ENCODE data around the gene MRPL24. TPM values are rescaled to one million over a fixed set of nuclear protein-coding genes. Genes with fewer than 3 reads are reported as not detected.

The MRPL24 gene
- total RNA-seq, 2 experiments from 2014 or later, result 11.7 to 11.9 TPM

DNA sequence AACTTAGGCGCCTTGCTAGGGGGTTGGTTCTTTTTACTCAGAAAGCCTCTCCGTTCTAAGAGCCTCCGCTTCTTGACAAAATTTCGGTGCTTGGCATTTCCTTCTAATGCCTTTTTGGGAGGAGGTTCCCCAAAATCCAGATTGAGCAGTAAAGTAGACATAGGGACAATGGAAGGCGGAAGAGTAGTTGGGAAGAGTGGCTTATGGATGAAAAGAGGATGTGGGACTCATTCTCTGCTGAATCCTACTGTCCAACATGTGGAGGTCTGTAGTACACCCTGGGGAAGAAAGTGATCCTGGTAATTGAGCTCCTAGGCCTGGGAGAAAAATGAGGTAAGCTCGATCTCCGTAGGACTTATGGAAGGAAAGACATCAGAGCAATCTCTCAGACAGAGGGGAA, 13.4 kb downstream of the MRPL24 start:
- Histone ChIP-seq H3K4me1 (ENCODE audit: insufficient read depth, low read length) (peaks cover 52% of the 10 kb centered on the region), H3K27ac (ENCODE audit: low read depth in 1 of 2, low read length in 2 of 2) (peak overlapping the region; percentile 88 to 98), H3K9me3 (ENCODE audit: control insufficient read depth in 1 of 2, insufficient read depth in 1 of 2, low read length in 2 of 2) (no peaks in the 10 kb centered on the region), H3K4me3 (ENCODE audit: low read length) (peak overlapping the region; percentile 99), H3K36me3 (ENCODE audit: insufficient read depth, low read length) (peaks cover 37% of the 10 kb centered on the region), H3K27me3 (ENCODE audit: control insufficient read depth in 1 of 2, insufficient read depth in 2 of 2, low read length in 2 of 2) (no peaks in the 10 kb centered on the region)
- Mint-ChIP-seq H3K4me3 (no peak overlapping the region), H3K27me3 (no peaks in the 10 kb centered on the region), H3K4me1 (ENCODE audit: low read depth) (peaks cover 30% of the 10 kb centered on the region), H3K36me3 (ENCODE audit: low read depth) (peaks cover 40% of the 10 kb centered on the region), H3K27ac (peak overlapping the region; percentile 98), H3K9me3 (no peaks in the 10 kb centered on the region)
- DNase-seq (no peak), ATAC-seq (ENCODE audit: poor library complexity) (no peak)
- TF ChIP-seq, protein P1, sequence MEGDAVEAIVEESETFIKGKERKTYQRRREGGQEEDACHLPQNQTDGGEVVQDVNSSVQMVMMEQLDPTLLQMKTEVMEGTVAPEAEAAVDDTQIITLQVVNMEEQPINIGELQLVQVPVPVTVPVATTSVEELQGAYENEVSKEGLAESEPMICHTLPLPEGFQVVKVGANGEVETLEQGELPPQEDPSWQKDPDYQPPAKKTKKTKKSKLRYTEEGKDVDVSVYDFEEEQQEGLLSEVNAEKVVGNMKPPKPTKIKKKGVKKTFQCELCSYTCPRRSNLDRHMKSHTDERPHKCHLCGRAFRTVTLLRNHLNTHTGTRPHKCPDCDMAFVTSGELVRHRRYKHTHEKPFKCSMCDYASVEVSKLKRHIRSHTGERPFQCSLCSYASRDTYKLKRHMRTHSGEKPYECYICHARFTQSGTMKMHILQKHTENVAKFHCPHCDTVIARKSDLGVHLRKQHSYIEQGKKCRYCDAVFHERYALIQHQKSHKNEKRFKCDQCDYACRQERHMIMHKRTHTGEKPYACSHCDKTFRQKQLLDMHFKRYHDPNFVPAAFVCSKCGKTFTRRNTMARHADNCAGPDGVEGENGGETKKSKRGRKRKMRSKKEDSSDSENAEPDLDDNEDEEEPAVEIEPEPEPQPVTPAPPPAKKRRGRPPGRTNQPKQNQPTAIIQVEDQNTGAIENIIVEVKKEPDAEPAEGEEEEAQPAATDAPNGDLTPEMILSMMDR (IDR thresholded peaks at IDR 0.05), result no peak
- ChIA-PET CTCF (interaction anchor here (0.6 to 5.1 kb wide), 9 partner anchors 14 to 841 kb away, joined by 3 to 119 read pairs (median 43); partner anchors contain the start of genes CRABP2, HDGF, MRPL24 and NTRK1), POLR2A (interaction anchor here (0.8 to 5.9 kb wide), 12 partner anchors 14 to 444 kb away, joined by 3 to 107 read pairs (median 7); partner anchors contain the start of genes CRABP2, HDGF, MEF2D and MRPL24)
- intact Hi-C loops (cut with DNase I, micrococcal nuclease), result loop anchor here (2.0 to 10.0 kb wide), 4 partner anchors 67 to 223 kb away; partner anchors contain the start of genes MEF2D (in 1 of the 2) and NTRK1 (in 1 of the 2)

DNA sequence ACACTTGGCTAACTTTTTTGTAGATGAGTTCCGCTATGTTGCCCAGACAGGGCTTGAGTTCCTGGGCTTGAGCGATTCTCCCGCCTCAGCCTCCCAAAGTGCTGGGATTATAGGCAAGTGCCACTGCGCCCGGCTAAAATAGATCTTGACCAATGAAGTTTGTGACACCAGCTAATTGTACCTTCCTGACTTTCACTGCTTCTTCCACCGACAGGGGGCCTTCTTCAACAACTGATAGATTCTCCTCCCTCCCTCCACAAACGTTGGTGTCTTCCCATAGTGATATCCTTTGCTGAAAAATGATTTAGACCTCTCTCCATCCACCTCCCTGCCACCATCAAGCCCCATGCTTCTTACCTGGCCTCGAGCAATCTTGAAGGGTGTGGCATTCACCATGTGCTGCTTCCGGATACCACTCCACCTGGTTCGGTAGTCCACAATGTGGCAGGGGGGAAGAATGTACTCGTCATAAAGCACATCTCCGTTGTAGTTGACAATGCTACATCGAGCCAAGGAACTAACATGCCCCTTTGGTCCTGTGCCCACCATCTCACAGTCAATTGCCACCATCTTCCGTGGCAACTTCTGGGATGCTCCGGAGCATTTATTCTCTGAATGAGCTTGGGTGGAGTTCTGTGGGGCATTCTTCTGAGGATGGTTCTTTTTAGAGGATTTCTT, 14.2 kb downstream of the MRPL24 start:
- H3K27ac Mint-ChIP-seq, result no peak overlapping the region

DNA sequence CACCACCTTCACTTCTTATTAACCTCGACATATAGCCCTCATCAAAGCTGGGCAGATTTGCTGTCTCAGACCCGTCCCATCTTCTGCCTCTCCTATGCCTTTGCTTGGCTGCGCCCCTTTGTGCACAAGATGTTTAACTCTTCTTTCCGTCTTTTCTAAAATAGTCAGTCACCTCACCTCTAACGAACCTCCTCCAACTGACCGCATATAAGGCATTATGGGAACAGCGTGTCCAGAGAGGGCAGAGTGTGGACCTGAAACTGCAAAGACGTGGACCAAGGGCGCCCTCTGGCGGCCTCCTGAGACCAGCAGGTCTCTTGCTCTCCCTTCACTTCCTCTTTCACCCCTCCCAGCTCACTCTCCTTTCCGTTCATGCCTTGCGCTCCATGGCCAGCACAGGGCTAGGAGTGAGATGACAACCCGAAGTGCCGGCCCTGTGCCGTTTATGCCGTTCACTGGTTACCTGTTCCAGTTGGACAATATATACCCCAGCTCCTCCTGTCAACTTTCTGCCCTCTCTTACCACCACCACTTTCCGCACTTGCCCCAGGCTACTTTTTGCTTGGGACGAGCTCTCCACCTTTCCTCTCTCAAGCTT, 15.1 kb downstream of the MRPL24 start:
- TF ChIP-seq, protein P1 (IDR thresholded peaks at IDR 0.05), result peak; percentile 91
- Mint-ChIP-seq H3K36me3 (ENCODE audit: low read depth) (peaks cover 51% of the 10 kb centered on the region), H3K9me3 (no peaks in the 10 kb centered on the region)

More for the DNA sequence above, 14.2 kb downstream of the MRPL24 start:
- H3K36me3 ChIP-seq (ENCODE audit: insufficient read depth, low read length), result peaks cover 38% of the 10 kb centered on the region
- intact Hi-C loops (cut with DNase I, micrococcal nuclease), result loop anchor here (1.0 to 10.0 kb wide), 6 partner anchors 66 to 222 kb away; partner anchors contain the start of genes NTRK1 (in 2 of the 2) and MEF2D (in 1 of the 2)
- TF ChIP-seq, protein P1 (IDR thresholded peaks at IDR 0.05), result peak; percentile 40
- DNase-seq, result peak in 9 of 14 experiments; percentile 17 to 76 (median 40)
- Mint-ChIP-seq H3K27me3 (no peaks in the 10 kb centered on the region), H3K9me3 (no peaks in the 10 kb centered on the region), H3K4me1 (ENCODE audit: low read depth) (peaks cover 30% of the 10 kb centered on the region), H3K36me3 (ENCODE audit: low read depth) (peaks cover 42% of the 10 kb centered on the region), H3K4me3 (no peak overlapping the region)
- no peaks in the 10 kb centered on the region for H3K27me3 ChIP-seq (ENCODE audit: control insufficient read depth in 1 of 2, insufficient read depth in 2 of 2, low read length in 2 of 2)
- ATAC-seq (ENCODE audit: poor library complexity), result no peak
- CTCF ChIA-PET, result interaction anchor here (0.7 to 5.1 kb wide), 45 partner anchors 9 to 443 kb away, joined by 3 to 119 read pairs (median 5); partner anchors contain the start of genes CRABP2, HDGF, MRPL24 and NES
- no peak overlapping the region for H3K27ac ChIP-seq (ENCODE audit: low read depth in 1 of 2, low read length in 2 of 2)
- POLR2A ChIA-PET, result interaction anchor here (0.6 to 5.9 kb wide), 15 partner anchors 9 to 133 kb away, joined by 3 to 107 read pairs (median 6); partner anchors contain the start of genes CRABP2, HDGF, MRPL24 and NTRK1
- H3K9me3 ChIP-seq (ENCODE audit: control insufficient read depth in 1 of 2, insufficient read depth in 1 of 2, low read length in 2 of 2), result no peaks in the 10 kb centered on the region
- peak overlapping the region; percentile 99 for H3K4me3 ChIP-seq (ENCODE audit: low read length)
- peaks cover 52% of the 10 kb centered on the region for H3K4me1 ChIP-seq (ENCODE audit: insufficient read depth, low read length)

More for the DNA sequence above, 15.1 kb downstream of the MRPL24 start:
- Histone ChIP-seq H3K27me3 (ENCODE audit: control insufficient read depth in 1 of 2, insufficient read depth in 2 of 2, low read length in 2 of 2) (no peaks in the 10 kb centered on the region), H3K9me3 (ENCODE audit: control insufficient read depth in 1 of 2, insufficient read depth in 1 of 2, low read length in 2 of 2) (no peaks in the 10 kb centered on the region), H3K4me3 (ENCODE audit: low read length) (peak overlapping the region; percentile 99), H3K4me1 (ENCODE audit: insufficient read depth, low read length) (peaks cover 54% of the 10 kb centered on the region), H3K36me3 (ENCODE audit: insufficient read depth, low read length) (peaks cover 47% of the 10 kb centered on the region), H3K27ac (ENCODE audit: low read depth in 1 of 2, low read length in 2 of 2) (no peak overlapping the region)
- DNase-seq (peak; percentile 66 to 90 (median 76)), ATAC-seq (ENCODE audit: poor library complexity) (peak; percentile 11)
- intact Hi-C loops (cut with DNase I, micrococcal nuclease), result loop anchor here (1.0 to 10.0 kb wide), 10 partner anchors 18 to 221 kb away; partner anchors contain the start of genes NTRK1 (in 2 of the 2) and MEF2D (in 1 of the 2)
- H3K4me1 Mint-ChIP-seq (ENCODE audit: low read depth), result peaks cover 30% of the 10 kb centered on the region
- POLR2A ChIA-PET, result interaction anchor here (0.6 to 5.9 kb wide), 17 partner anchors 10 to 134 kb away, joined by 3 to 107 read pairs (median 4); partner anchors contain the start of genes CRABP2, HDGF, MRPL24 and NAXE
- no peak overlapping the region for H3K27ac Mint-ChIP-seq
- CTCF ChIA-PET, result interaction anchor here (0.6 to 5.1 kb wide), 55 partner anchors 8 to 443 kb away, joined by 3 to 119 read pairs (median 4); partner anchors contain the start of genes CRABP2, HDGF, MRPL24 and NES
- no peak overlapping the region for H3K4me3 Mint-ChIP-seq
- no peaks in the 10 kb centered on the region for H3K27me3 Mint-ChIP-seq

All from CD4-positive, alpha-beta T cell (primary cell).